ENCODE measurements around the gene STK39.
"Not testable (repeated sequence)": the region's sequence is repeated elsewhere in the genome, so short reads cannot be mapped to it uniquely, and the experiment has no call there.

The STK39 gene

GRCh38 chr2:168127371-168127770, 120.0 kb downstream of the STK39 start:
- Histone ChIP-seq H3K4me1 (ENCODE audit: control insufficient read depth, low read length) (no peaks in the 10 kb centered on the region), H3K9me3 (ENCODE audit: control insufficient read depth, insufficient read depth, low read length) (no peaks in the 10 kb centered on the region), H3K4me3 (ENCODE audit: low read length) (no peak overlapping the region), H3K27ac (ENCODE audit: low read depth, low read length) (no peak overlapping the region), H3F3A (ENCODE audit: control insufficient read depth, insufficient read depth) (no peaks in the 10 kb centered on the region), H3K79me2 (ENCODE audit: control insufficient read depth, low read length) (no peaks in the 10 kb centered on the region), H3K9me2 (replicated peaks; ENCODE audit: control insufficient read depth, low read length) (no peaks in the 10 kb centered on the region), H3K4me2 (ENCODE audit: low read length) (no peak overlapping the region), H3K36me3 (ENCODE audit: control insufficient read depth, low read length) (peaks cover 21% of the 10 kb centered on the region), H4K20me1 (ENCODE audit: control insufficient read depth, insufficient read depth, low read depth, low read length) (no peaks in the 10 kb centered on the region), H3K27me3 (ENCODE audit: control insufficient read depth, low read length) (no peaks in the 10 kb centered on the region)
- TF ChIP-seq, protein P1, sequence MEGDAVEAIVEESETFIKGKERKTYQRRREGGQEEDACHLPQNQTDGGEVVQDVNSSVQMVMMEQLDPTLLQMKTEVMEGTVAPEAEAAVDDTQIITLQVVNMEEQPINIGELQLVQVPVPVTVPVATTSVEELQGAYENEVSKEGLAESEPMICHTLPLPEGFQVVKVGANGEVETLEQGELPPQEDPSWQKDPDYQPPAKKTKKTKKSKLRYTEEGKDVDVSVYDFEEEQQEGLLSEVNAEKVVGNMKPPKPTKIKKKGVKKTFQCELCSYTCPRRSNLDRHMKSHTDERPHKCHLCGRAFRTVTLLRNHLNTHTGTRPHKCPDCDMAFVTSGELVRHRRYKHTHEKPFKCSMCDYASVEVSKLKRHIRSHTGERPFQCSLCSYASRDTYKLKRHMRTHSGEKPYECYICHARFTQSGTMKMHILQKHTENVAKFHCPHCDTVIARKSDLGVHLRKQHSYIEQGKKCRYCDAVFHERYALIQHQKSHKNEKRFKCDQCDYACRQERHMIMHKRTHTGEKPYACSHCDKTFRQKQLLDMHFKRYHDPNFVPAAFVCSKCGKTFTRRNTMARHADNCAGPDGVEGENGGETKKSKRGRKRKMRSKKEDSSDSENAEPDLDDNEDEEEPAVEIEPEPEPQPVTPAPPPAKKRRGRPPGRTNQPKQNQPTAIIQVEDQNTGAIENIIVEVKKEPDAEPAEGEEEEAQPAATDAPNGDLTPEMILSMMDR (IDR thresholded peaks at IDR 0.05; ENCODE audit: low read depth, low read length, poor library complexity, severe bottlenecking): no peak
- no peak for TF ChIP-seq EZH2phosphoT487 (IDR thresholded peaks at IDR 0.05; ENCODE audit: borderline replicate concordance, low read length)

DNA sequence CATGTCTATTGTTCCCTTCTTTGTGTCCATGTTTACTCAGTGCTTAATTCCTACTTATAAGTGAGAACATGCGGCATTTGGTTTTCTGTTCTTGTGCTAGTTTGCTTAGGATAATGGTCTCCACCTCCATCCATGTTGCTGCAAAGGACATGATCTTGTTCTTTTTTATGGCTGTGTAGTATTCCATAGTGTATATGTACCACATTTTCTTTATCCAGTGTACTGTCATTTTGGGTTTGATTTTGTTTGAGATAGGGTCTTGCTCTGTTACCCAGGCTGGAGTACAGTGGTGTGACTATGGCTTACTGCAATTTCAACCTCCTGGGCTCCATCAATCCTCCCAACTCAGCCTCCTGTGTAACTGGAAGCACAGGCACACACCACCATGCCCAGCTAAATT, 125.2 kb downstream of the STK39 start:
- not testable (repeated sequence) for H4K20me1 ChIP-seq (ENCODE audit: control insufficient read depth, insufficient read depth, low read depth, low read length); H3K79me2 ChIP-seq (ENCODE audit: control insufficient read depth, low read length); H3K4me1 ChIP-seq (ENCODE audit: control insufficient read depth, low read length); H3K27ac ChIP-seq (ENCODE audit: low read depth, low read length); H3K4me3 ChIP-seq (ENCODE audit: low read length); H3K27me3 ChIP-seq (ENCODE audit: control insufficient read depth, low read length); H3K9me2 ChIP-seq (replicated peaks; ENCODE audit: control insufficient read depth, low read length); H3K9me3 ChIP-seq (ENCODE audit: control insufficient read depth, insufficient read depth, low read length); H3K4me2 ChIP-seq (ENCODE audit: low read length); H3F3A ChIP-seq (ENCODE audit: control insufficient read depth, insufficient read depth)
- H3K36me3 ChIP-seq (ENCODE audit: control insufficient read depth, low read length): peaks cover 14% of the 10 kb centered on the region

DNA sequence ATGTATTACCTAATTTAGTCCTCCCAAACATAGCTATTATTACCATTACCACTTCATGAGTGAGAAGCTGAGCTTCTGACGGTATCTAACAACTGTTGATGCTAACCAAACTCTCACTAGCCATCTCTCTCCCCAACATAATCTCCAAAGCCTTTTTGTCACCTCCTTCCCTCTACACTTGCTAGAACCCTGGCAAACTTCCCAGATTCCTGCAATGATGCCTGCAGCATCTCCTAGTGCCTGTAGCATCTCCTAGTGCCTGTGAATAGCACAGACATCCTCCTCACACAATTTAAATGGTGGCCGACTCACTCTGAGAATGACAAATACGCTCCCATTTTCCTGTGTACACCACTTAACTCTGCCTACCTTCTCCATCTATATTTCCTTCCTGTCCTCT, 126.7 kb downstream of the STK39 start:
- Histone ChIP-seq H3K79me2 (ENCODE audit: control insufficient read depth, low read length) (no peaks in the 10 kb centered on the region), H3K27ac (ENCODE audit: low read depth, low read length) (no peak overlapping the region), H3K27me3 (ENCODE audit: control insufficient read depth, low read length) (no peaks in the 10 kb centered on the region), H3K4me3 (ENCODE audit: low read length) (no peak overlapping the region), H3F3A (ENCODE audit: control insufficient read depth, insufficient read depth) (0 out of 2 replicates have a peak, but pooled peaks cover 3% of the 10 kb centered on the region), H3K4me2 (ENCODE audit: low read length) (no peak overlapping the region), H4K20me1 (ENCODE audit: control insufficient read depth, insufficient read depth, low read depth, low read length) (no peaks in the 10 kb centered on the region), H3K9me2 (replicated peaks; ENCODE audit: control insufficient read depth, low read length) (no peaks in the 10 kb centered on the region), H3K4me1 (ENCODE audit: control insufficient read depth, low read length) (peaks cover 8% of the 10 kb centered on the region), H3K9me3 (ENCODE audit: control insufficient read depth, insufficient read depth, low read length) (no peaks in the 10 kb centered on the region), H3K36me3 (ENCODE audit: control insufficient read depth, low read length) (peaks cover 14% of the 10 kb centered on the region)
- TF ChIP-seq, protein P1 (IDR thresholded peaks at IDR 0.05; ENCODE audit: low read depth, low read length, poor library complexity, severe bottlenecking): no peak
- no peak for TF ChIP-seq EZH2phosphoT487 (IDR thresholded peaks at IDR 0.05; ENCODE audit: borderline replicate concordance, low read length)

DNA sequence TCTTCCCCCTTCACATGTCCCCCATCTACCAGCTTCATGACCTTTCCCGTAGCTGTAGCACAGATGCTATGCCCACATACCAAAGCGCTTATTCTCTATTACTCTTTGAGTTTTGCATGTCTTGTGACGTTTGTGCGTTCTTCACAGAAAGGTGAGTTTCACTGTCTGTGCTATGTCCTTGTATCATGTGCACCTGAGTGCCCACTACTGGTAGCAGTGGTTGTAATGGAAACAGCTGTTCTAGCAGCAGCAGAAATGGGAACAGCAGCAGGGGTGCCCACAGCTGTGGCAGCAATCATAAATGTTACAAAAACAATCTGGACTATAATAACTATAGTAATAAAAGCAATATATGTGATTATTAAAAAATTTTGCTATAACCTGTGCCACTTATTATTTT, 127.1 kb downstream of the STK39 start:
- Histone ChIP-seq H3K4me3 (ENCODE audit: low read length) (no peak overlapping the region), H4K20me1 (ENCODE audit: control insufficient read depth, insufficient read depth, low read depth, low read length) (no peaks in the 10 kb centered on the region), H3K36me3 (ENCODE audit: control insufficient read depth, low read length) (peaks cover 11% of the 10 kb centered on the region), H3F3A (ENCODE audit: control insufficient read depth, insufficient read depth) (0 out of 2 replicates have a peak, but pooled peaks cover 3% of the 10 kb centered on the region), H3K27me3 (ENCODE audit: control insufficient read depth, low read length) (no peaks in the 10 kb centered on the region), H3K27ac (ENCODE audit: low read depth, low read length) (no peak overlapping the region), H3K79me2 (ENCODE audit: control insufficient read depth, low read length) (no peaks in the 10 kb centered on the region), H3K9me3 (ENCODE audit: control insufficient read depth, insufficient read depth, low read length) (no peaks in the 10 kb centered on the region), H3K4me1 (ENCODE audit: control insufficient read depth, low read length) (peaks cover 8% of the 10 kb centered on the region), H3K9me2 (replicated peaks; ENCODE audit: control insufficient read depth, low read length) (no peaks in the 10 kb centered on the region), H3K4me2 (ENCODE audit: low read length) (no peak overlapping the region)
- no peak for TF ChIP-seq EZH2phosphoT487 (IDR thresholded peaks at IDR 0.05; ENCODE audit: borderline replicate concordance, low read length)
- TF ChIP-seq, protein P1 (IDR thresholded peaks at IDR 0.05; ENCODE audit: low read depth, low read length, poor library complexity, severe bottlenecking): no peak
